ENCODE measurements around the gene IPO9. TPM values are rescaled to one million over a fixed set of nuclear protein-coding genes. Genes with fewer than 3 reads are reported as not detected.
"Not testable (repeated sequence)": the region's sequence is repeated elsewhere in the genome, so short reads cannot be mapped to it uniquely, and the experiment has no call there.

IPO9 gene
- total RNA-seq, 2 experiments from 2014 or later, result 69.2 to 69.4 TPM

- H3K4me3 Mint-ChIP-seq, result no peak overlapping the region
- no peak for DNase-seq
- H3K36me3 Mint-ChIP-seq, result peaks cover 8% of the 10 kb centered on the region
- H3K27me3 Mint-ChIP-seq, result no peaks in the 10 kb centered on the region
- no peaks in the 10 kb centered on the region for H3K9me3 Mint-ChIP-seq
- no peak overlapping the region for H3K27ac Mint-ChIP-seq
- peaks cover 15% of the 10 kb centered on the region for H3K4me1 Mint-ChIP-seq
These were observed 21.1 kb downstream of the IPO9 start for GRCh38 chr1:201850053-201850397.

GRCh38 chr1:201851949-201852348 lies 23.0 kb downstream of the IPO9 start:
- no peaks in the 10 kb centered on the region for H3K27me3 Mint-ChIP-seq
- no peak overlapping the region for H3K27ac Mint-ChIP-seq
- DNase-seq, result no peak
- no peaks in the 10 kb centered on the region for H3K9me3 Mint-ChIP-seq
- peaks cover 12% of the 10 kb centered on the region for H3K36me3 Mint-ChIP-seq
- peaks cover 5% of the 10 kb centered on the region for H3K4me1 Mint-ChIP-seq
- H3K4me3 Mint-ChIP-seq, result no peak overlapping the region

GRCh38 chr1:201856722-201857121 lies 27.8 kb downstream of the IPO9 start:
- DNase-seq, H3K4me3 Mint-ChIP-seq, H3K27me3 Mint-ChIP-seq, H3K9me3 Mint-ChIP-seq, H3K4me1 Mint-ChIP-seq, H3K27ac Mint-ChIP-seq: not testable (repeated sequence)
- peaks cover 23% of the 10 kb centered on the region for H3K36me3 Mint-ChIP-seq

GRCh38 chr1:201859424-201859823 lies 30.5 kb downstream of the IPO9 start:
- no peak overlapping the region for H3K4me3 Mint-ChIP-seq
- H3K27ac Mint-ChIP-seq, result no peak overlapping the region
- H3K9me3 Mint-ChIP-seq, result no peaks in the 10 kb centered on the region
- H3K27me3 Mint-ChIP-seq, result no peaks in the 10 kb centered on the region
- H3K36me3 Mint-ChIP-seq, result peaks cover 25% of the 10 kb centered on the region
- no peak for DNase-seq
- H3K4me1 Mint-ChIP-seq, result peaks cover 3% of the 10 kb centered on the region

- H3K27ac Mint-ChIP-seq, result no peak overlapping the region
- H3K27me3 Mint-ChIP-seq, result no peaks in the 10 kb centered on the region
- H3K4me3 Mint-ChIP-seq, result no peak overlapping the region
- peaks cover 3% of the 10 kb centered on the region for H3K4me1 Mint-ChIP-seq
- H3K36me3 Mint-ChIP-seq, result peaks cover 21% of the 10 kb centered on the region
- no peaks in the 10 kb centered on the region for H3K9me3 Mint-ChIP-seq
- DNase-seq, result no peak
These were observed 32.5 kb downstream of the IPO9 start for GRCh38 chr1:201861448-201861847.

- Mint-ChIP-seq H3K4me3 (no peak overlapping the region), H3K9me3 (no peaks in the 10 kb centered on the region), H3K36me3 (peaks cover 30% of the 10 kb centered on the region), H3K4me1 (no peaks in the 10 kb centered on the region), H3K27me3 (no peaks in the 10 kb centered on the region), H3K27ac (no peak overlapping the region)
- no peak for DNase-seq
These were observed 41.4 kb downstream of the IPO9 start for GRCh38 chr1:201870397-201870796.

- DNase-seq, result no peak
- Mint-ChIP-seq H3K27me3 (no peaks in the 10 kb centered on the region), H3K9me3 (no peaks in the 10 kb centered on the region), H3K36me3 (peaks cover 28% of the 10 kb centered on the region), H3K4me3 (no peak overlapping the region), H3K4me1 (peaks cover 2% of the 10 kb centered on the region), H3K27ac (no peak overlapping the region)
These were observed 45.7 kb downstream of the IPO9 start for GRCh38 chr1:201874672-201875071.

GRCh38 chr1:201876148-201876818 lies 47.3 kb downstream of the IPO9 start:
- H3K27ac Mint-ChIP-seq, result no peak overlapping the region
- DNase-seq, result no peak
- no peak overlapping the region for H3K4me3 Mint-ChIP-seq
- H3K36me3 Mint-ChIP-seq, result peaks cover 22% of the 10 kb centered on the region
- peaks cover 2% of the 10 kb centered on the region for H3K4me1 Mint-ChIP-seq
- H3K9me3 Mint-ChIP-seq, result no peaks in the 10 kb centered on the region
- H3K27me3 Mint-ChIP-seq, result no peaks in the 10 kb centered on the region

GRCh38 chr1:201877877-201878401 lies 49.0 kb downstream of the IPO9 start:
- Mint-ChIP-seq H3K36me3 (peaks cover 8% of the 10 kb centered on the region), H3K4me1 (peaks cover 2% of the 10 kb centered on the region), H3K4me3 (no peak overlapping the region), H3K27ac (no peak overlapping the region), H3K9me3 (no peaks in the 10 kb centered on the region), H3K27me3 (no peaks in the 10 kb centered on the region)
- no peak for DNase-seq

- no peak overlapping the region for H3K27ac Mint-ChIP-seq
- no peak for DNase-seq
- H3K9me3 Mint-ChIP-seq, result no peaks in the 10 kb centered on the region
- no peaks in the 10 kb centered on the region for H3K27me3 Mint-ChIP-seq
- H3K4me3 Mint-ChIP-seq, result no peak overlapping the region
- peaks cover 9% of the 10 kb centered on the region for H3K4me1 Mint-ChIP-seq
- H3K36me3 Mint-ChIP-seq, result peaks cover 5% of the 10 kb centered on the region
These were observed 52.1 kb downstream of the IPO9 start for GRCh38 chr1:201880928-201881571.

GRCh38 chr1:201881617-201882016 lies 52.7 kb downstream of the IPO9 start:
- H3K27me3 Mint-ChIP-seq, result no peaks in the 10 kb centered on the region
- no peak for DNase-seq
- H3K36me3 Mint-ChIP-seq, result peaks cover 2% of the 10 kb centered on the region
- H3K4me1 Mint-ChIP-seq, result peaks cover 9% of the 10 kb centered on the region
- H3K4me3 Mint-ChIP-seq, result no peak overlapping the region
- H3K27ac Mint-ChIP-seq, result no peak overlapping the region
- H3K9me3 Mint-ChIP-seq, result no peaks in the 10 kb centered on the region

GRCh38 chr1:201882665-201883132 lies 53.7 kb downstream of the IPO9 start:
- H3K27me3 Mint-ChIP-seq, result peaks cover 7% of the 10 kb centered on the region
- no peak overlapping the region for H3K27ac Mint-ChIP-seq
- peaks cover 2% of the 10 kb centered on the region for H3K36me3 Mint-ChIP-seq
- no peak for DNase-seq
- H3K4me3 Mint-ChIP-seq, result no peak overlapping the region
- H3K4me1 Mint-ChIP-seq, result peaks cover 9% of the 10 kb centered on the region
- H3K9me3 Mint-ChIP-seq, result no peaks in the 10 kb centered on the region

GRCh38 chr1:201883266-201883665 lies 54.3 kb downstream of the IPO9 start:
- no peak for DNase-seq
- H3K9me3 Mint-ChIP-seq, result no peaks in the 10 kb centered on the region
- H3K4me1 Mint-ChIP-seq, result peaks cover 7% of the 10 kb centered on the region
- H3K27ac Mint-ChIP-seq, result no peak overlapping the region
- H3K36me3 Mint-ChIP-seq, result no peaks in the 10 kb centered on the region
- H3K27me3 Mint-ChIP-seq, result peaks cover 12% of the 10 kb centered on the region
- H3K4me3 Mint-ChIP-seq, result no peak overlapping the region

GRCh38 chr1:201883786-201884185 lies 54.8 kb downstream of the IPO9 start:
- Mint-ChIP-seq H3K4me3 (no peak overlapping the region), H3K27me3 (peaks cover 14% of the 10 kb centered on the region), H3K27ac (no peak overlapping the region)

GRCh38 chr1:201884425-201884824 lies 55.5 kb downstream of the IPO9 start:
- H3K4me1 Mint-ChIP-seq, result peaks cover 8% of the 10 kb centered on the region
- no peaks in the 10 kb centered on the region for H3K9me3 Mint-ChIP-seq
- no peak for DNase-seq
- no peak overlapping the region for H3K27ac Mint-ChIP-seq
- no peak overlapping the region for H3K4me3 Mint-ChIP-seq
- no peaks in the 10 kb centered on the region for H3K36me3 Mint-ChIP-seq
- peaks cover 15% of the 10 kb centered on the region for H3K27me3 Mint-ChIP-seq

More at GRCh38 chr1:201883786-201884185, 54.8 kb downstream of the IPO9 start:
- Mint-ChIP-seq H3K9me3 (no peaks in the 10 kb centered on the region), H3K36me3 (no peaks in the 10 kb centered on the region), H3K4me1 (peaks cover 7% of the 10 kb centered on the region)
- DNase-seq, result no peak

Measured in activated naive CD8-positive, alpha-beta T cell treated with anti-CD3 and anti-CD28 coated beads for 36 hours (primary cell).